ENCODE measurements around the gene ROBO2.

The ROBO2 gene

GRCh38 chr3:77244981-77245380 lies 205.1 kb downstream of the ROBO2 start:
- no peak for DNase-seq
- H3K27me3 ChIP-seq (replicated peaks; ENCODE audit: control insufficient read depth, insufficient read depth, low read length, poor library complexity, severe bottlenecking) = no peaks in the 10 kb centered on the region
- H3K36me3 ChIP-seq (ENCODE audit: control insufficient read depth, insufficient read depth, low read length) = no peaks in the 10 kb centered on the region
- H3K27ac ChIP-seq (ENCODE audit: insufficient read depth, low read length, poor library complexity, severe bottlenecking) = no peak overlapping the region
- H3K4me3 ChIP-seq (ENCODE audit: insufficient read depth, low read depth, low read length, poor library complexity, severe bottlenecking) = no peak overlapping the region
- H3K4me1 ChIP-seq (ENCODE audit: control insufficient read depth, insufficient read depth, low read length, poor library complexity, severe bottlenecking) = no peaks in the 10 kb centered on the region
- H3K9me3 ChIP-seq (ENCODE audit: control insufficient read depth, low read length) = no peaks in the 10 kb centered on the region

GRCh38 chr3:77247061-77247460 lies 207.2 kb downstream of the ROBO2 start:
- Histone ChIP-seq H3K4me3 (ENCODE audit: insufficient read depth, low read depth, low read length, poor library complexity, severe bottlenecking) (no peak overlapping the region), H3K27ac (ENCODE audit: insufficient read depth, low read length, poor library complexity, severe bottlenecking) (no peak overlapping the region), H3K36me3 (ENCODE audit: control insufficient read depth, insufficient read depth, low read length) (no peaks in the 10 kb centered on the region), H3K27me3 (replicated peaks; ENCODE audit: control insufficient read depth, insufficient read depth, low read length, poor library complexity, severe bottlenecking) (no peaks in the 10 kb centered on the region), H3K9me3 (ENCODE audit: control insufficient read depth, low read length) (no peaks in the 10 kb centered on the region), H3K4me1 (ENCODE audit: control insufficient read depth, insufficient read depth, low read length, poor library complexity, severe bottlenecking) (no peaks in the 10 kb centered on the region)
- no peak for DNase-seq

- no peak for DNase-seq
- H3K4me1 ChIP-seq (ENCODE audit: control insufficient read depth, insufficient read depth, low read length, poor library complexity, severe bottlenecking) = no peaks in the 10 kb centered on the region
- no peak overlapping the region for H3K4me3 ChIP-seq (ENCODE audit: insufficient read depth, low read depth, low read length, poor library complexity, severe bottlenecking)
- H3K27me3 ChIP-seq (replicated peaks; ENCODE audit: control insufficient read depth, insufficient read depth, low read length, poor library complexity, severe bottlenecking) = no peaks in the 10 kb centered on the region
- no peaks in the 10 kb centered on the region for H3K9me3 ChIP-seq (ENCODE audit: control insufficient read depth, low read length)
- no peaks in the 10 kb centered on the region for H3K36me3 ChIP-seq (ENCODE audit: control insufficient read depth, insufficient read depth, low read length)
- no peak overlapping the region for H3K27ac ChIP-seq (ENCODE audit: insufficient read depth, low read length, poor library complexity, severe bottlenecking)
These were observed 207.9 kb downstream of the ROBO2 start for GRCh38 chr3:77247817-77248216.

- Histone ChIP-seq H3K4me3 (ENCODE audit: insufficient read depth, low read depth, low read length, poor library complexity, severe bottlenecking) (no peak overlapping the region), H3K4me1 (ENCODE audit: control insufficient read depth, insufficient read depth, low read length, poor library complexity, severe bottlenecking) (no peaks in the 10 kb centered on the region), H3K27ac (ENCODE audit: insufficient read depth, low read length, poor library complexity, severe bottlenecking) (no peak overlapping the region), H3K27me3 (replicated peaks; ENCODE audit: control insufficient read depth, insufficient read depth, low read length, poor library complexity, severe bottlenecking) (no peaks in the 10 kb centered on the region), H3K36me3 (ENCODE audit: control insufficient read depth, insufficient read depth, low read length) (no peaks in the 10 kb centered on the region), H3K9me3 (ENCODE audit: control insufficient read depth, low read length) (no peaks in the 10 kb centered on the region)
- no peak for DNase-seq
These were observed 208.5 kb downstream of the ROBO2 start for GRCh38 chr3:77248420-77248819.

GRCh38 chr3:77251136-77251535 lies 211.2 kb downstream of the ROBO2 start:
- Histone ChIP-seq H3K9me3 (ENCODE audit: control insufficient read depth, low read length) (no peaks in the 10 kb centered on the region), H3K27me3 (replicated peaks; ENCODE audit: control insufficient read depth, insufficient read depth, low read length, poor library complexity, severe bottlenecking) (no peaks in the 10 kb centered on the region), H3K4me1 (ENCODE audit: control insufficient read depth, insufficient read depth, low read length, poor library complexity, severe bottlenecking) (no peaks in the 10 kb centered on the region), H3K4me3 (ENCODE audit: insufficient read depth, low read depth, low read length, poor library complexity, severe bottlenecking) (no peak overlapping the region), H3K27ac (ENCODE audit: insufficient read depth, low read length, poor library complexity, severe bottlenecking) (no peak overlapping the region), H3K36me3 (ENCODE audit: control insufficient read depth, insufficient read depth, low read length) (no peaks in the 10 kb centered on the region)
- no peak for DNase-seq

GRCh38 chr3:77254967-77255831 lies 215.3 kb downstream of the ROBO2 start:
- DNase-seq = no peak

GRCh38 chr3:77256584-77257503 lies 216.9 kb downstream of the ROBO2 start:
- no peaks in the 10 kb centered on the region for H3K4me1 ChIP-seq (ENCODE audit: control insufficient read depth, insufficient read depth, low read length, poor library complexity, severe bottlenecking)
- H3K27ac ChIP-seq (ENCODE audit: insufficient read depth, low read length, poor library complexity, severe bottlenecking) = no peak overlapping the region
- H3K4me3 ChIP-seq (ENCODE audit: insufficient read depth, low read depth, low read length, poor library complexity, severe bottlenecking) = no peak overlapping the region
- H3K9me3 ChIP-seq (ENCODE audit: control insufficient read depth, low read length) = no peaks in the 10 kb centered on the region
- DNase-seq = no peak
- H3K36me3 ChIP-seq (ENCODE audit: control insufficient read depth, insufficient read depth, low read length) = no peaks in the 10 kb centered on the region
- no peaks in the 10 kb centered on the region for H3K27me3 ChIP-seq (replicated peaks; ENCODE audit: control insufficient read depth, insufficient read depth, low read length, poor library complexity, severe bottlenecking)

More at GRCh38 chr3:77254967-77255831, 215.3 kb downstream of the ROBO2 start:
- no peak overlapping the region for H3K4me3 ChIP-seq (ENCODE audit: insufficient read depth, low read depth, low read length, poor library complexity, severe bottlenecking)
- H3K27ac ChIP-seq (ENCODE audit: insufficient read depth, low read length, poor library complexity, severe bottlenecking) = no peak overlapping the region
- H3K4me1 ChIP-seq (ENCODE audit: control insufficient read depth, insufficient read depth, low read length, poor library complexity, severe bottlenecking) = no peaks in the 10 kb centered on the region
- no peaks in the 10 kb centered on the region for H3K27me3 ChIP-seq (replicated peaks; ENCODE audit: control insufficient read depth, insufficient read depth, low read length, poor library complexity, severe bottlenecking)
- no peaks in the 10 kb centered on the region for H3K9me3 ChIP-seq (ENCODE audit: control insufficient read depth, low read length)
- H3K36me3 ChIP-seq (ENCODE audit: control insufficient read depth, insufficient read depth, low read length) = no peaks in the 10 kb centered on the region

- no peak for DNase-seq
- H3K27ac ChIP-seq (ENCODE audit: insufficient read depth, low read length, poor library complexity, severe bottlenecking) = no peak overlapping the region
These were observed 219.8 kb downstream of the ROBO2 start for GRCh38 chr3:77259694-77260093.

GRCh38 chr3:77262361-77262760 lies 222.5 kb downstream of the ROBO2 start:
- Histone ChIP-seq H3K4me1 (ENCODE audit: control insufficient read depth, insufficient read depth, low read length, poor library complexity, severe bottlenecking) (no peaks in the 10 kb centered on the region), H3K36me3 (ENCODE audit: control insufficient read depth, insufficient read depth, low read length) (no peaks in the 10 kb centered on the region), H3K9me3 (ENCODE audit: control insufficient read depth, low read length) (no peaks in the 10 kb centered on the region), H3K27me3 (replicated peaks; ENCODE audit: control insufficient read depth, insufficient read depth, low read length, poor library complexity, severe bottlenecking) (no peaks in the 10 kb centered on the region), H3K4me3 (ENCODE audit: insufficient read depth, low read depth, low read length, poor library complexity, severe bottlenecking) (no peak overlapping the region), H3K27ac (ENCODE audit: insufficient read depth, low read length, poor library complexity, severe bottlenecking) (no peak overlapping the region)
- no peak for DNase-seq

More at GRCh38 chr3:77259694-77260093, 219.8 kb downstream of the ROBO2 start:
- Histone ChIP-seq H3K27me3 (replicated peaks; ENCODE audit: control insufficient read depth, insufficient read depth, low read length, poor library complexity, severe bottlenecking) (no peaks in the 10 kb centered on the region), H3K4me3 (ENCODE audit: insufficient read depth, low read depth, low read length, poor library complexity, severe bottlenecking) (no peak overlapping the region), H3K4me1 (ENCODE audit: control insufficient read depth, insufficient read depth, low read length, poor library complexity, severe bottlenecking) (no peaks in the 10 kb centered on the region), H3K36me3 (ENCODE audit: control insufficient read depth, insufficient read depth, low read length) (no peaks in the 10 kb centered on the region), H3K9me3 (ENCODE audit: control insufficient read depth, low read length) (no peaks in the 10 kb centered on the region)

GRCh38 chr3:77267589-77267988 lies 227.7 kb downstream of the ROBO2 start:
- no peaks in the 10 kb centered on the region for H3K9me3 ChIP-seq (ENCODE audit: control insufficient read depth, low read length)
- H3K27ac ChIP-seq (ENCODE audit: insufficient read depth, low read length, poor library complexity, severe bottlenecking) = no peak overlapping the region
- H3K27me3 ChIP-seq (replicated peaks; ENCODE audit: control insufficient read depth, insufficient read depth, low read length, poor library complexity, severe bottlenecking) = no peaks in the 10 kb centered on the region
- no peaks in the 10 kb centered on the region for H3K4me1 ChIP-seq (ENCODE audit: control insufficient read depth, insufficient read depth, low read length, poor library complexity, severe bottlenecking)
- no peaks in the 10 kb centered on the region for H3K36me3 ChIP-seq (ENCODE audit: control insufficient read depth, insufficient read depth, low read length)
- no peak overlapping the region for H3K4me3 ChIP-seq (ENCODE audit: insufficient read depth, low read depth, low read length, poor library complexity, severe bottlenecking)
- no peak for DNase-seq
